Vagina (tissue), 2 donors: ENCODE results near the gene IGFBP1. TPM values are rescaled to one million over a fixed set of nuclear protein-coding genes. Genes with fewer than 3 reads are reported as not detected.

ENCODE experiments used
- DNase-seq, 2 donors: peaks; one replicate each; pipeline ENCODE4 v3.0.0-alpha.2; 2017; ENCODE audit errors: extremely low spot score in 2 of 2
- H3K27ac ChIP-seq: fragments of 200-600 bp; sonication (generic); one replicate; pipeline ENCODE4 v1.5.1; 2019
- H3K27me3 ChIP-seq: fragments of 200-600 bp; sonication (generic); one replicate; pipeline ENCODE4 v1.5.1; 2019
- H3K36me3 ChIP-seq, 2 donors: fragments of 200-600 bp; sonication (generic); one replicate each; pipeline ENCODE4 v1.5.1; 2017 to 2019
- H3K4me1 ChIP-seq: fragments of 200-600 bp; sonication (generic); one replicate; pipeline ENCODE4 v1.5.1; 2019
- H3K4me3 ChIP-seq, 2 donors: fragments of 200-600 bp; sonication (generic); 1 replicate in 1 of 2; 2 replicates in 1 of 2; pipeline ENCODE4 v1.5.1; 2016 to 2019
- H3K9me3 ChIP-seq: fragments of 200-600 bp; sonication (generic); one replicate; pipeline ENCODE4 v1.5.1; 2019
- CTCF ChIP-seq, 3 experiments: fragments of 450-650 bp in 2 of 3; fragments of 200-600 bp in 1 of 3; sonication (generic) in 1 of 3; IDR thresholded peaks; one replicate each; pipeline ENCODE4 v1.5.1; 2017 to 2019; ENCODE audit warnings: antibody characterized with exemption in 3 of 3, mild to moderate bottlenecking in 2 of 3, moderate library complexity in 2 of 3
- POLR2A ChIP-seq, 2 donors: fragments of 450-650 bp; IDR thresholded peaks; one replicate each; pipeline ENCODE4 v1.6.1; 2017; ENCODE audit warnings: antibody characterized with exemption in 2 of 2, mild to moderate bottlenecking in 2 of 2, moderate library complexity in 2 of 2
- POLR2AphosphoS5 ChIP-seq, 2 donors: sonication (generic); formaldehyde crosslinking; IDR thresholded peaks; one replicate each; pipeline ENCODE4 v1.9.0; 2017; ENCODE audit warnings: antibody characterized with exemption in 2 of 2, mild to moderate bottlenecking in 2 of 2, low read depth in 1 of 2; ENCODE audit not compliant: insufficient read depth in 1 of 2
- intact Hi-C: fragments of 100-400 bp; cut with DNase I; formaldehyde crosslinking; loops from one replicate; pipeline ENCODE4 v1.15.1; 2023
- total RNA-seq: library from RNA; depleted of rRNA; stranded (reverse); fragments of >200 nt; gene quantifications from one replicate; pipeline ENCODE4 v1.2.3, GENCODE V29; 2016

The IGFBP1 gene
- total RNA-seq, 1 donor from 2014 or later, result 1.7 TPM

GRCh38 chr7:45882465-45882810, 5.8 kb upstream of the IGFBP1 start:
- no peak for DNase-seq
- intact Hi-C loops, result no loop called here

DNA sequence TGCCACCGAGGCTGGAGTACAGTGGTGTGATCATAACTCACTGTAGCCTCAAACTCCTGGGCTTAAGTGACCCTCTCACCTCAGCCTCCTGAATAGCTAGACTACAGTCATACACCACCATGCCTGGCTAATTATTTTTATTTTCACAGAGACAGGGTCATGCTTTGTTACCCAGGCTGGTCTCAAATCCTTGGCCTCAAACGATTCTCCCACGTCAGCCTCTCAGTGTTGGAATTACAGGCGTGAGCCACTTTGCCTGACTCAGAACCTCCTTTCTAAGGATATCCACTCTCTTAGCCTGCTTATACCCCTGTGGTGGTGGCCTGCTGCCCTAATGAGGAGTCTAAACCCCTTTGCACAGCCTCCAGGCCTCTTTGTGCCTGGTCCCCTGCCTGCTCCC, 4.2 kb upstream of the IGFBP1 start:
- Histone ChIP-seq H3K4me1 (peaks cover 9% of the 10 kb centered on the region), H3K4me3 (no peak overlapping the region), H3K9me3 (no peaks in the 10 kb centered on the region), H3K36me3 (no peaks in the 10 kb centered on the region), H3K27ac (no peak overlapping the region), H3K27me3 (no peaks in the 10 kb centered on the region)
- DNase-seq, result no peak
- intact Hi-C loops, result no loop called here
- TF ChIP-seq POLR2AphosphoS5 (IDR thresholded peaks at IDR 0.05; ENCODE audit: insufficient read depth in 1 of 2, low read depth in 1 of 2) (no peak), CTCF (IDR thresholded peaks at IDR 0.05) (no peak), POLR2A (IDR thresholded peaks at IDR 0.05) (no peak)

More at GRCh38 chr7:45882465-45882810, 5.8 kb upstream of the IGFBP1 start:
- Histone ChIP-seq H3K9me3 (peaks cover 7% of the 10 kb centered on the region), H3K27me3 (no peaks in the 10 kb centered on the region), H3K4me1 (no peaks in the 10 kb centered on the region), H3K36me3 (no peaks in the 10 kb centered on the region), H3K4me3 (no peak overlapping the region), H3K27ac (no peak overlapping the region)
- TF ChIP-seq POLR2AphosphoS5 (IDR thresholded peaks at IDR 0.05; ENCODE audit: insufficient read depth in 1 of 2, low read depth in 1 of 2) (no peak), POLR2A (IDR thresholded peaks at IDR 0.05) (no peak), CTCF (IDR thresholded peaks at IDR 0.05) (no peak)

DNA sequence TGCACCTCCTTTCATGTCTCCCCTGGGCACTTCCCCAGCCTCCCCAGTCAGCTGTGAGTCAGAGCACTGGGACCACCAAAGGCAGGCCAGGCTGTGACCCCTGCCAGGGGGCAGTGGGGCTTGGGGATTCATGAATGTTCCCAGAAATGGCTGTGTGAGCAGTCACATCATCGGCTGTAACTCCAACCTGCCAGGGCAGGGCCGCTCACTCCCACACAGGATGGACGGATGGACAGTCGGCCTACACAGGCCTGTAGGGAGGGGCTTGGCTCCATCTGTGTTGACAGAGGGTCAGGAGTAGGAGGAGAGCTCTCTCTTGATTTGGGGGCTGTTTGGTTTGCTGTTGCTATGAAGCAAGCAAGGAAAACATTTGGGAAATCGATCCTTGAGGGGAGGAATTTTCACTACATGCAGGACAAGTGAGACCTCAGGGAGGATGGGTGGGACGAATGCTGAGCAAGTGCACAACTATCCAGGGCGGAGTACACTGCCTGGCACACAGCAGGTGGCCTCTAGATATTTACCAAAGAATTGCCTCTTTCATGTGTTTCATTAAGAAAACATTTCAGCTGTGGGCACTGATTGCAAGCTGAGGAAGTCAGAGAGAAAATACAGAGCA, 2.9 kb upstream of the IGFBP1 start:
- Histone ChIP-seq H3K36me3 (no peaks in the 10 kb centered on the region), H3K27ac (no peak overlapping the region), H3K4me1 (peaks cover 9% of the 10 kb centered on the region), H3K27me3 (no peaks in the 10 kb centered on the region), H3K4me3 (no peak overlapping the region), H3K9me3 (no peaks in the 10 kb centered on the region)
- TF ChIP-seq CTCF (IDR thresholded peaks at IDR 0.05) (no peak), POLR2A (IDR thresholded peaks at IDR 0.05) (no peak), POLR2AphosphoS5 (IDR thresholded peaks at IDR 0.05; ENCODE audit: insufficient read depth in 1 of 2, low read depth in 1 of 2) (no peak)
- intact Hi-C loops, result no loop called here
- no peak for DNase-seq

GRCh38 chr7:45886931-45887667, 1.2 kb upstream of the IGFBP1 start:
- H3K4me3 ChIP-seq, result no peak overlapping the region
- DNase-seq, result no peak
- no peak overlapping the region for H3K27ac ChIP-seq
- no peak for TF ChIP-seq CTCF (IDR thresholded peaks at IDR 0.05)
- no peak for TF ChIP-seq POLR2A (IDR thresholded peaks at IDR 0.05)
- TF ChIP-seq POLR2AphosphoS5 (IDR thresholded peaks at IDR 0.05; ENCODE audit: insufficient read depth in 1 of 2, low read depth in 1 of 2), result no peak
- H3K9me3 ChIP-seq, result no peaks in the 10 kb centered on the region
- no peaks in the 10 kb centered on the region for H3K27me3 ChIP-seq
- intact Hi-C loops, result no loop called here
- H3K36me3 ChIP-seq, result no peaks in the 10 kb centered on the region
- H3K4me1 ChIP-seq, result peaks cover 9% of the 10 kb centered on the region

- Histone ChIP-seq H3K4me3 (peak overlapping the region; percentile 5 to 40), H3K4me1 (peaks cover 9% of the 10 kb centered on the region), H3K27ac (no peak overlapping the region), H3K36me3 (no peaks in the 10 kb centered on the region), H3K9me3 (no peaks in the 10 kb centered on the region), H3K27me3 (no peaks in the 10 kb centered on the region)
- intact Hi-C loops, result no loop called here
- DNase-seq, result no peak
- TF ChIP-seq CTCF (IDR thresholded peaks at IDR 0.05), result no peak
- no peak for TF ChIP-seq POLR2A (IDR thresholded peaks at IDR 0.05)
- no peak for TF ChIP-seq POLR2AphosphoS5 (IDR thresholded peaks at IDR 0.05; ENCODE audit: insufficient read depth in 1 of 2, low read depth in 1 of 2)
Observed at GRCh38 chr7:45888993-45889366, 692 bp downstream of the IGFBP1 start.
